A549 treated with CORT108297 at 1 μM for 4 hours (cell line): Measurements from ENCODE around the gene TUSC1. TPM values are rescaled to one million over a fixed set of nuclear protein-coding genes. Genes with fewer than 3 reads are reported as not detected.

Experiments
- total RNA-seq: library from RNA; stranded (reverse); fragments of 200-300 nt; extraction: Qiagen RNA extraction; gene quantifications from 5 replicates; pipeline ENCODE4 v1.2.3, GENCODE V29; 2022

TUSC1 gene
- total RNA-seq: 4.3 to 8.3 TPM (median 7.7 TPM) in 5 replicates

DNA sequence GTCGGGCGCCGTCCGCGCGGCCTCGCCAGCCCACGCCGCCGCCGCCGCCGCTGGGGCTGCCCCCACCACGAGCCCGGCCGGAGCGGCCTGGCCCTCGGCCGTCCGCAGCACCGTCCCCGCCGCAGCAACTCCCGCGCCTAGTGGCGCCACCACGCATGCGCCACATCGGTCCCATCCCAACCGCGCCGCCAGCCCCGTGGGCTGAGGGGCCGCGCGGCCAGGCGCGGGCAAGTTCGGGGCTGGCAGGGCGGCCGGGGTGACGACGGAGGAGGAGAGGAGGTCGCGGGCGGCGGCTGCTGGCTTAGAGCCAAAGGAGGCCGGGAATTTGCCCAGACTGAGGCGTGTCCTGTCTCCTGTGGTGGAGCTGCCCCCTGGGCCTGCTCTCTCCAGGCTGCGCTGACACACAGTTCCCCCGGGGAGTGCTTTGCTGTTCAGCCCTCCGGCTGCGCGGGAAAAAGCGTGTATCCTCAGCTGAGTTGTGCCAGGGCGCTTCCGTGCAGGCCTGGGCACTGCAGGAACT lies at the start of gene TUSC1:
Gene TUSC1 (minus strand): TSS at position 298 of the 520 bp plus-strand sequence. CDS start 132 bp downstream, at position 166.

